DND-41 (cell line): ENCODE measurements around the gene KATNA1.
A peak's percentile ranks its signal among the peaks of the same experiment; 100 is the strongest.

Experiments
- ATAC-seq: fragments of 200-7000 bp; cut with Tn5 transposase; 3 replicates; pipeline ENCODE4 v1.9.1; 2021; ENCODE audit warnings: low read depth; ENCODE audit not compliant: insufficient read depth
- DNase-seq: peaks from one replicate; pipeline ENCODE4 v3.0.0-alpha.2; 2020
- H2AFZ ChIP-seq: 2 replicates; pipeline ENCODE4 v1.6.0; 2012; ENCODE audit warnings: low read depth, low read length
- H3K27ac ChIP-seq: 2 replicates; pipeline ENCODE4 v1.5.1; 2012; ENCODE audit warnings: low read length, inconsistent platforms
- H3K27me3 ChIP-seq: fragments of 200-600 bp; sonication (generic); 2 replicates; pipeline ENCODE4 v1.6.0; 2012; ENCODE audit warnings: low read length, mild to moderate bottlenecking, inconsistent platforms; ENCODE audit not compliant: insufficient read depth, poor library complexity
- H3K36me3 ChIP-seq: 2 replicates; pipeline ENCODE4 v1.5.1; 2012; ENCODE audit warnings: low read length, inconsistent platforms; ENCODE audit not compliant: insufficient read depth
- H3K4me1 ChIP-seq: 2 replicates; pipeline ENCODE4 v1.5.1; 2012; ENCODE audit warnings: mild to moderate bottlenecking, low read length; ENCODE audit not compliant: insufficient read depth
- H3K4me2 ChIP-seq: 2 replicates; pipeline ENCODE4 v1.6.0; 2012; ENCODE audit warnings: mild to moderate bottlenecking, moderate library complexity, low read length, inconsistent platforms; ENCODE audit not compliant: insufficient read depth
- H3K4me3 ChIP-seq, 2 experiments: fragments of 200-600 bp in 1 of 2; shearing (Covaris generic) in 1 of 2; 2 replicates each; pipeline ENCODE4 v1.5.1; 2012 to 2016; ENCODE audit warnings: inconsistent platforms in 2 of 2, low read length in 2 of 2, mild to moderate bottlenecking in 2 of 2, low read depth in 1 of 2, moderate library complexity in 1 of 2
- H3K79me2 ChIP-seq: 2 replicates; pipeline ENCODE4 v1.6.0; 2012; ENCODE audit warnings: low read length, inconsistent platforms; ENCODE audit not compliant: insufficient read depth
- H3K9ac ChIP-seq: 2 replicates; pipeline ENCODE4 v1.6.0; 2012; ENCODE audit warnings: low read depth, mild to moderate bottlenecking, inconsistent platforms, low read length, moderate library complexity
- H3K9me3 ChIP-seq: 2 replicates; pipeline ENCODE4 v1.5.1; 2012; ENCODE audit warnings: low read length, moderate library complexity, mild to moderate bottlenecking, inconsistent platforms; ENCODE audit not compliant: insufficient read depth, severe bottlenecking
- H4K20me1 ChIP-seq: 2 replicates; pipeline ENCODE4 v1.6.0; 2012; ENCODE audit warnings: low read length; ENCODE audit not compliant: insufficient read depth
- EZH2 ChIP-seq: IDR thresholded peaks from 3 replicates; pipeline ENCODE4 v1.6.1; 2012; ENCODE audit warnings: borderline replicate concordance, low read depth, mild to moderate bottlenecking, moderate library complexity, low read length, inconsistent platforms; ENCODE audit not compliant: severe bottlenecking
- TF ChIP-seq, protein P1 (sequence below): IDR thresholded peaks from 2 replicates; pipeline ENCODE4 v1.5.1; 2012; ENCODE audit warnings: borderline replicate concordance, low read length, moderate library complexity, mild to moderate bottlenecking; ENCODE audit not compliant: poor library complexity, severe bottlenecking; ENCODE audit errors: extremely low read depth

Gene KATNA1

DNA sequence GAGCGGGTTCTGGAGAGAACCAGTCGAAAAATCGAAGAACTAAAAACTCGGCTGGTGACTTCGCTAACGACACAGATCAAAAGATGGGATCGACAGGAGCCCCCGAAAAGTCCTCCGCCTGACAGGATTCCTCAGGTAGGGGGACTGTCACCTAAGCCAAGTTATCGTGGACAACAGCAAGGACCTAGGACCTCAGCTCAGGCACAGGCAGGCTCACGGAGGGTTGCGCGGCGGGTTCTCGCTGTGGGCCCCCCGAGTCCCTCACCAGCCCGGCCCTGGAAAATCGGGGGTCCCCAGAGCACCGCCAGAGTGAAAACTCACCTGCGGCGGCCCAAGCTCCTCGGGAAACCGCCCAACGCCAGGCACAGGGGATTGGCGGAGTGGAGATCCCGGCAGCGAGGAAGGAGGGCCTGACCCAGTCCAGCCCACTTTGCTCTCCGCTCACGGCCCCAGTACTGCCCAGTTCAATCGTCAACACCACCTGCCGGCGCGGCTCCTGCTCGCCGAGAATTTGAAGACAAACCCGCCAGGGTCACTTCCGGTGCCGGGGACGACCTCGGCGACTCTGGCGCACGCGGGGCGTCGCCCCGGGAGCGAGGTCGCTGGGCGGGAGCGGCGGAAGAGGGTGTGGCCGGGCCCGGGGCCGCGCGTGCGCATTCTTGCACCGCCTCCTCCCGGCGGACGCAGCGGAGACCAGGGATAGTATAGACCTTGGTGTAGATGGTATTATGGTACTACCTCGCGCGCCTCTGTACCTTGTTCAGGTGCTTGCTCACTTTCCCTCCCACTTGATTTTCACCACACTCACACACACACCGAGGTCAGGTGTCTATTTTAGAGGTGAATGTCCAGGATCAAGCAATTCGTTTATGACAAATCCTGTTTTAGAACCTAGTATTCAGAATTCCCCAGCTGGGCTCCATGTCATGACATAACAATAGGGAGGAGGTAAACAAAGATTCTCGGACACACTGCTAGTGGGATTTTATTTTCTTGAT lies at the start of gene KATNA1:
TSS of gene KATNA1 (minus strand) at position 567 of the 998 bp plus-strand sequence. CDS start 10,167 bp downstream, outside the sequence.
- ATAC-seq (peak; percentile 93), DNase-seq (peak; percentile 90)
- H3K9ac ChIP-seq: peak within 1 kb of the TSS; percentile 65
- TF ChIP-seq, protein P1, sequence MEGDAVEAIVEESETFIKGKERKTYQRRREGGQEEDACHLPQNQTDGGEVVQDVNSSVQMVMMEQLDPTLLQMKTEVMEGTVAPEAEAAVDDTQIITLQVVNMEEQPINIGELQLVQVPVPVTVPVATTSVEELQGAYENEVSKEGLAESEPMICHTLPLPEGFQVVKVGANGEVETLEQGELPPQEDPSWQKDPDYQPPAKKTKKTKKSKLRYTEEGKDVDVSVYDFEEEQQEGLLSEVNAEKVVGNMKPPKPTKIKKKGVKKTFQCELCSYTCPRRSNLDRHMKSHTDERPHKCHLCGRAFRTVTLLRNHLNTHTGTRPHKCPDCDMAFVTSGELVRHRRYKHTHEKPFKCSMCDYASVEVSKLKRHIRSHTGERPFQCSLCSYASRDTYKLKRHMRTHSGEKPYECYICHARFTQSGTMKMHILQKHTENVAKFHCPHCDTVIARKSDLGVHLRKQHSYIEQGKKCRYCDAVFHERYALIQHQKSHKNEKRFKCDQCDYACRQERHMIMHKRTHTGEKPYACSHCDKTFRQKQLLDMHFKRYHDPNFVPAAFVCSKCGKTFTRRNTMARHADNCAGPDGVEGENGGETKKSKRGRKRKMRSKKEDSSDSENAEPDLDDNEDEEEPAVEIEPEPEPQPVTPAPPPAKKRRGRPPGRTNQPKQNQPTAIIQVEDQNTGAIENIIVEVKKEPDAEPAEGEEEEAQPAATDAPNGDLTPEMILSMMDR: no peak
- TF ChIP-seq EZH2: no peak
- peaks cover 31% of the 10 kb centered on the region for H3K4me1 ChIP-seq
- no peaks in the 10 kb centered on the region for H3K9me3 ChIP-seq
- H3K36me3 ChIP-seq: no peaks in the 10 kb centered on the region
- peak within 1 kb of the TSS; percentile 67 for H3K27ac ChIP-seq
- H3K4me2 ChIP-seq: peak within 1 kb of the TSS; percentile 81
- H3K79me2 ChIP-seq: peaks cover 52% of the 10 kb centered on the region
- H4K20me1 ChIP-seq: peaks cover 3% of the 10 kb centered on the region; the same call in 1 of the 2 replicates
- peak within 1 kb of the TSS; percentile 95 for H2AFZ ChIP-seq
- H3K27me3 ChIP-seq: no peaks in the 10 kb centered on the region
- peak within 1 kb of the TSS; percentile 64 to 66 for H3K4me3 ChIP-seq

DNA sequence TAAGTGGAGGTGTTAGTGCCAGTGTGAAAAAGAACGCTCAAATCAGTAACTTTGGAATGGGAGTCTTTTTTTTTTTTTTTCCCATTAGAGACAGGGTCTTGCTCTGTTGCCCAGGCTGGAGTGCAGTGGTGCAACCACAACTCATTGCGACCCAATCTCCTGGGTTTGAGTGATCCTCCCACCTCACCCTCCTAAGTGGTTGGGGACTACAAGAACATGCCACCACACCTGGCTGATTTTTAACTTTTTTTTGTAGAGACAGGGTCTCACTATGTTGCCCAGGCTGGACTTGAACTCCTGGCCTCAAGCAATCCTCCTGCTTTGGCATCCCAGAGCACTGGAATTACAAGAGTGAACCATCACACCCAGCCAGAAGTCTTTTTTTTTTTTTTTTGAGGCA lies 49.7 kb upstream of the KATNA1 start:
- DNase-seq (no peak), ATAC-seq (no peak)
- Histone ChIP-seq H3K27ac (no peak overlapping the region), H3K4me1 (no peaks in the 10 kb centered on the region), H3K9me3 (no peaks in the 10 kb centered on the region), H3K4me2 (no peak overlapping the region), H3K79me2 (peaks cover 96% of the 10 kb centered on the region), H4K20me1 (peaks cover 46% of the 10 kb centered on the region), H3K4me3 (no peak overlapping the region), H2AFZ (no peak overlapping the region), H3K27me3 (no peaks in the 10 kb centered on the region), H3K9ac (no peak overlapping the region), H3K36me3 (peaks cover 80% of the 10 kb centered on the region)
- TF ChIP-seq, protein P1: no peak
- TF ChIP-seq EZH2: no peak

DNA sequence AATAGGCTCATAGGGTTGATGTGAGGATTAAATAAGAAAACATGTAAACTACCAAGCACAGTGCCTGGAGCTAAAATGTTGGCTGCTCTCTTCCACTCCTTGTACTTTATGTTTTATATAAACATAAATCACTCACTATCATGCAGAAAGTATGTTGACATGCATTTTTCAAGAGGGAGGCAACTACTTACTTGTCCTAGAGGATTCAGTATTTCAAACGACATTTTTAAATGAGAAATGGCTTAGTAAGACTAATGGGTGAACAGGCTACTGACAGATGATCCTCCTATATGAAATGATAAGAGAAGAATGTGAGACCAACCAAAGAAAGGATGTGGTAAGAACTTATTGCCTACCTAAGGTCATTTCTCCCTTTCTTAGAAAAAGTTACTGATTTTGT lies 48.4 kb upstream of the KATNA1 start:
- Histone ChIP-seq H4K20me1 (peaks cover 42% of the 10 kb centered on the region), H3K9me3 (no peaks in the 10 kb centered on the region), H3K4me3 (no peak overlapping the region), H3K9ac (no peak overlapping the region), H3K79me2 (peaks cover 99% of the 10 kb centered on the region), H3K27me3 (no peaks in the 10 kb centered on the region), H3K4me2 (no peak overlapping the region), H2AFZ (no peak overlapping the region), H3K4me1 (no peaks in the 10 kb centered on the region), H3K27ac (no peak overlapping the region), H3K36me3 (peaks cover 86% of the 10 kb centered on the region)
- ATAC-seq: no peak
- DNase-seq: no peak
- no peak for TF ChIP-seq EZH2
- TF ChIP-seq, protein P1: no peak
